Keratinocyte (primary cell): ENCODE data around the gene LMAN2L.

Source experiments
- CTCF ChIP-seq, 3 experiments: IDR thresholded peaks in 1 of 3; conservative IDR thresholded peaks in 1 of 3; optimal IDR thresholded peaks in 1 of 3; 2 replicates in 2 of 3; 3 replicates in 1 of 3; pipeline versions ENCODE3 to v1.5.1; 2011; ENCODE audit warnings: low read length in 3 of 3, mild to moderate bottlenecking in 3 of 3, moderate library complexity in 2 of 3, control low read depth in 1 of 3, inconsistent platforms in 1 of 3; ENCODE audit not compliant: insufficient read depth in 2 of 3; ENCODE audit errors: extremely low read depth in 1 of 3
- EZH2 ChIP-seq: IDR thresholded peaks from one replicate; pipeline ENCODE4 v1.6.1; 2012; ENCODE audit warnings: inconsistent platforms, mild to moderate bottlenecking, low read length, moderate library complexity

GRCh38 chr2:96762529-96763311 is 22.9 kb upstream of the LMAN2L start:
- no peak for TF ChIP-seq CTCF (optimal IDR thresholded peaks at IDR 0.05 in 1 of 3, IDR thresholded peaks at IDR 0.05 in 1 of 3, conservative IDR thresholded peaks at IDR 0.05 in 1 of 3; ENCODE audit: extremely low read depth in 1 of 3, insufficient read depth in 2 of 3, low read length in 3 of 3)
- no peak for TF ChIP-seq EZH2
